ENCODE results near the gene USP43.

- TF ChIP-seq POLR2A (IDR thresholded peaks at IDR 0.05; ENCODE audit: low read length) (no peak), CTCF (IDR thresholded peaks at IDR 0.05) (no peak), JUN (IDR thresholded peaks at IDR 0.05) (no peak), ZNF302 (CRISPR knock-in tag; IDR thresholded peaks at IDR 0.05) (no peak), ELK1 (IDR thresholded peaks at IDR 0.05; ENCODE audit: low read depth, low read length) (no peak), MAFK (IDR thresholded peaks at IDR 0.05; ENCODE audit: partially characterized antibody) (no peak)
Measured at GRCh38 chr17:9670596-9670995, 25.3 kb downstream of the USP43 start.

All from A549 (cell line).